OCI-LY7 (cell line): Measurements from ENCODE around the gene HS6ST3.

ENCODE experiments used
- EZH2phosphoT487 ChIP-seq: fragments of 200-600 bp; sonication (generic); IDR thresholded peaks from 2 replicates; pipeline ENCODE4 v1.6.1; 2018; ENCODE audit warnings: low read depth, borderline replicate concordance, mild to moderate bottlenecking, mixed run types, antibody characterized with exemption, low read length, moderate library complexity, mixed read lengths
- TF ChIP-seq, protein P1 (sequence below): fragments of 200-600 bp; sonication (generic); conservative IDR thresholded peaks from 2 replicates; pipeline ENCODE4 v1.5.1; 2014; ENCODE audit warnings: mild to moderate bottlenecking, antibody characterized with exemption, low read length, moderate library complexity, mixed read lengths

DNA sequence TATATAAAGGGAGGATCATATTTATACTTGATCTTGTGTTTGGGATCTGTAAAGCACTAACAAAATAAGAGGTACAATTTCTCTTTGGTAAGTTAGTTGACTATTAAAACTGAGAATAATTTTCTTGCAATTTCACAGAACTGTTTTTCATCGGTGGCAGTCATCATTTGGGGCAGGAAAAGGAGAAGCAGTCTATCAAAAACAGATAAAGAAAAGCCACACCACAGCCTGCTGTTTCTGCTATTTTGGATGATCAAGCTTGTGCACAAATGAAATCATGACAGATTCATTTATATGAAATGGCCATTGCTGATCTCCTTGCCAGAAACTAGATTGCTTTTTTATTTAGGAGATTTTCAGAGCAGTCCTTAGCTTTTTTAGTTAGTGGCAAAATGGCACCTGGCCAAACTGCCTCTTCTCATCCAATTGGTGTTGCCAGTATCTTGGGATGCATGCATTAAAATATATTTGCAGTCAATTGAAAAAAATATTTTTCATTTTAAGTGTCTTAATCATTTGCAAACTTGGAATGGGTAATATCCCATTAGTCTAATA, 326.0 kb downstream of the HS6ST3 start:
- TF ChIP-seq, protein P1, sequence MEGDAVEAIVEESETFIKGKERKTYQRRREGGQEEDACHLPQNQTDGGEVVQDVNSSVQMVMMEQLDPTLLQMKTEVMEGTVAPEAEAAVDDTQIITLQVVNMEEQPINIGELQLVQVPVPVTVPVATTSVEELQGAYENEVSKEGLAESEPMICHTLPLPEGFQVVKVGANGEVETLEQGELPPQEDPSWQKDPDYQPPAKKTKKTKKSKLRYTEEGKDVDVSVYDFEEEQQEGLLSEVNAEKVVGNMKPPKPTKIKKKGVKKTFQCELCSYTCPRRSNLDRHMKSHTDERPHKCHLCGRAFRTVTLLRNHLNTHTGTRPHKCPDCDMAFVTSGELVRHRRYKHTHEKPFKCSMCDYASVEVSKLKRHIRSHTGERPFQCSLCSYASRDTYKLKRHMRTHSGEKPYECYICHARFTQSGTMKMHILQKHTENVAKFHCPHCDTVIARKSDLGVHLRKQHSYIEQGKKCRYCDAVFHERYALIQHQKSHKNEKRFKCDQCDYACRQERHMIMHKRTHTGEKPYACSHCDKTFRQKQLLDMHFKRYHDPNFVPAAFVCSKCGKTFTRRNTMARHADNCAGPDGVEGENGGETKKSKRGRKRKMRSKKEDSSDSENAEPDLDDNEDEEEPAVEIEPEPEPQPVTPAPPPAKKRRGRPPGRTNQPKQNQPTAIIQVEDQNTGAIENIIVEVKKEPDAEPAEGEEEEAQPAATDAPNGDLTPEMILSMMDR: no peak
- TF ChIP-seq EZH2phosphoT487: no peak
